Effector CD8-positive, alpha-beta T cell (primary cell): ENCODE data around the gene DTNBP1.

Experiments
- DNase-seq: peaks from one replicate; lab custom pipeline; 2025; lab: John Stamatoyannopoulos, UW

DTNBP1 gene

DNA sequence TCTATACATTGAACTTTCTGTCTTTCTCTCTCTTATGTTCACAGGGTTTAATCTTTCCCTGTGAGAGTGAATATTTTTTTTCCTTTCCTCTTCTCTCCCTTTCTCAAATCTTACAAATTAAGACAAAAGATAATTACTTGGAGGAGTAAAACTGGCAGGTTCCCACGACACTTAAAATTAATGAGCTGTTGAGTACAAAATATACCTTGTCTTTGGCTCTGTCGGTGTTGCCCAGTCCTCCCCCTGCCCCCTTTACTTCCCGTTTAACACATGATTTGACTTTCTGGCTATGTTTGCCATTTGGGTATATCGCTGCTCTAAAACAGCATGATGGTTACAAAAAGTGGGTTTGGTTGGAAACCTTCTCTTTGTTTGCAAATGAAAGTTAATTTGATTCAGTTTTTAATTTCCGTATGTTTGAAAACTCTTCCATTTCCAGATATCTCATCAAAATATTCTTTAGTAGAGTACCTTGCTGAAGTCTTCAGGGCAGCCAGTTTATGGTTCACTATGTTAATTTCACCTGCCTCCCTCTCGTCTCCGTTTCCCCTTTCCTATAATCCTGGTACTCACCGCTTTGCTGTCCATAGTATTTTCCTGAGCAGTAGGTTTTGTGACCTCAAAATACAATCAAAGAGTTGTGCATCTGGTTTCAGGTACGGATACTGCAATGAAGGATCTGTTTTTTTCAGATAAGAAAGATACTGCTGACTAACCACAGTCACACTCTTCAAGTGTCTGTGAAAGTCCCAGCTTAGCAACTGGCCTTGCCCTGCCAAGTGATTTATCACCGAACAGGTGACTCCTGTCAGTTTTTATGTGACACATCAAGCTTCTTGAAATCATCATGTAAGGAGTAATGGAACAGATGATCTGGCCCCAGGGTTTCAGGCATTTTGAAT lies 181.2 kb downstream of the DTNBP1 start:
- DNase-seq, result no peak

DNA sequence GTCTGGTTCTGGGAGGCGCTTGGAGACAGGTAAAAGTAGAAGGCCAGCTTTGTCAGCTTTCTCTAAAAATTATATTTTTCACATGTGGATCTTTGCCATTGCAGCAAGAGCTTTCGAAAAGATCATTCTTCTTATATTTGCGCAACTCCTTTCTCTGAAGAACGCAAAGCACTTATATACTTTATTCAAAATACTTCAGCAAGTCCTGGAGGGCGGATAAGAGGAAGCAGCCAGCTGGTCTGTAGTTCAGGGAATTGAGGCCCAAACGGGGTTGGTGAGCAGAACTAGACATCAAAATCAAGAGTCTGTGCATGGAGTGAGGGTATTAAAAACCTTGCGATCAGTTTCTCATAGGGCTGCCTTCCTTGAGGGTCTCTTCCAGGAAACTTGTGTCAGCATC lies 182.3 kb downstream of the DTNBP1 start:
- no peak for DNase-seq

DNA sequence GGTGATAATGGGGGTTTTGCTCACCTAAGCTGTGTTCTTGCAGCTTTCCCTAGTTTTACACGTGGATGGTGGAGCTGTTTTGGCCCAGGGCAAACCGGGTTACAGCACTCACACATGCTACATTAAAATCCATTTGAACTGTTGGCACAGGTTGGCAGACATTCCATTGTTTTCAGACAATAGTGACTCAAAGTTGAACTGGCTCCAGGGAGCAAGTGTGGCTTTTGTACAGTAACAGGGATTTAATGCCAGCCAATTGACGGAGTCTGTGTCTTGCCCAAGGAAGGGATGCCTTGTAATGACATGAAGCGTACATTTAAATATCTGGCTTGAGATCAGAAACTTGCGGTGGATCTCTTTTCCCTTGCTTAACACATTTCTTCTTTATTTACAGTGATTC lies 183.1 kb downstream of the DTNBP1 start:
- DNase-seq, result no peak

DNA sequence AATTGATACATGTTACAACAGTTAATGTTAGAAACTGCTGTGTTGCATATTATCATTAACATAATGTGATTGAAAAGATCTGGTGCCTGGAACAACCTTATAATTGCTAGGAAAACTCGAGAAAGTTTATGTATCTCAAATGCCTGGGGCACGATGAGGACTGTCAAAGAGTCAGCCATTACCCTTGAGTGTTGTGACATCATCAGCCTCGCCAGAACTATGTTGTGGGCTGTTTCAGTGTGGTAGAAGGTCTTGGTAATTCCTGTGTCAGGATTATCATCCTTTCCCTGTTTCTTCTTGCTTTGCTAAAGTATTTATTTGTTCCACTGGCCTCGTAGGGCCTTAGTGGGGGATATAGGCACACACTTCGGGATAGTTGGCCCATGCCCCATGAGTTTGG lies 185.1 kb downstream of the DTNBP1 start:
- no peak for DNase-seq

DNA sequence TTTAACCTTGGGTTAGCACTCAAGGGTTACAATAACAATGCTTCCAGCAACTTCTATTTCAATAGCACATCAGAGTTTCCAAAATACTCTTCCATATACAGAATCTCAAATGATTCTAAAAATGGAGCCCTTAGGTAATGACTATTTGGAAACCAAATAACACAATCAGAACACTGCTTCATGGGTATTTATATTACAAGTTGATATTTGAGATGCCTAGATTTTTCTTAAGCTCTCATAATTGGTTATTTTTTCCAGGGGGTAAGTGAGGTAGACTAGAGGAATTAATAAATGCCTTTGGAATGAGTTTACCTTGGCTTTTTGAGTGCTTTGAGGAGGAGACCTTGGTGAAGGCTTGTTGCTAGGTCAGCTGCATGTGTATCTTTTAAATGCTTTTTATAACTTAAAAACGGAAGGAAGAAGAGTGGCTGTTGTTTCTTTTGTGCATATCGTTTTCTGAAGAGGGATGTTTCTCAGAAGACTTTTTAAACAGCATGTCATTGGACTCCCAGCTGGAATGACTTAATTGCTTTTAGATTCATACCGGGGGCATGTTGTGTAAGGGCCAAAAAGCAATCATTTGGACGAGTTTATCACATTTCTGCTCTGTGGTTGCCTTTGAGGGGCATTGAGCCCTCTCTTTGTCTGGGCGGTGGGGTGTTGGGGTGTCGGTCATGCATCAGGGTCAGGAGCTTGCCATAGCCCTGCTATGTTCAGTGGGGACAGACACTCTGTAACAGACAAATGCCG lies 186.0 kb downstream of the DTNBP1 start:
- no peak for DNase-seq

DNA sequence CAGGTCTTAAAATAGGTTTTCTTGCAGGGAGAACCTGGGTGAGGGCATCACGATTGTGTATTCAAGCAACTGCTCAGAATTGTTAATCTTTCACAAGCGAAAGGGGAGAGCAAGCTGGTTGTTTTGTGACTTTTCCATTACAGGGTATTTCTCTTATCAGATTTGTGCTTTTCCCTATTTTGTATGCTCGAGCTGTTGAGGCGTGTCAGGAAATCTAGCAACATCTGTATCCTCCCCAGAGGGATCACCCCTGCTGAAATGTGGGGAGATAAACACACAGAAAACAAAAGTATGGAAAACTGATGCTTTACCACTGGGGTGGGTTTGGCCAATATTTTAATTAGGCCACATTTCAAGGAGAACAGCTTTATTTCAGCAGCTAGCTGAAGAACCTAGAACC lies 187.0 kb downstream of the DTNBP1 start:
- DNase-seq, result no peak

DNA sequence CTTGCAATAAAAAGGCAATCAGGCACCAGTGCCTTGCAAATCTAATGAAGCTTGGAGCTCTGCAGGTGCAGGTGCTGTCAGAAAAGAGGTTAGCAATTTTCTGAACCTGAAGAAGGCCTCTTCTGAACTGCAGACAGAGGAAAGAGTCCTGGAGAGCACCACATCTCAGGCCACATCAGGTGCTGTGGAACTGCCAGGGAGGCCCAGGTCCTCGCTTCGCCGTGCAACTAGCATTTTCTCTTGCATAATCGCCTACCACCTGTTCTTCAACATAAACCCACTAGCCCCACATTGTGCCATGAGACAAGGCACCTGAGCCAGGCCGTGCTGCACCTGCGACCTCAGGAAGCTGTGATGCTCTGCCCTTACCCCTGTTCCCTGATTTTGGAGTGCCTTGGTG lies 187.6 kb downstream of the DTNBP1 start:
- no peak for DNase-seq

DNA sequence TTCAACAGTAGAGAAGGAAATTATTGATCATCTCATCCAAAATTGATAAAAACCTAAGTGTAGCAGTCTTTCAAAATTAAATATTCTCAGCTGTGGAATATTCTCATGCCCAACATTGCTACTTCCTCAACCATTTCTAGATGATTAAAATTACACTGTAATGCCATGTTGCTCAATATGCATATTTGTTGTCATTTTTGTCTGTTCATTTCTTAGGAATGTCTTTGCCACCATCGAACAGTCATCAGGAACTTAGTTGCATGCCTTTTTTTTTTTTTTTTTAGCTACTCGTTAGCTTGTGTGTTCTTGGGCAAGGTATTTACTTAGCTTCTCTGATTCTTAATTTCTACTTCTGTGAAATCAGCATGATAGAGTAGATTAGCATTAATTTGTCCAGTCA lies 188.6 kb downstream of the DTNBP1 start:
- DNase-seq, result no peak

DNA sequence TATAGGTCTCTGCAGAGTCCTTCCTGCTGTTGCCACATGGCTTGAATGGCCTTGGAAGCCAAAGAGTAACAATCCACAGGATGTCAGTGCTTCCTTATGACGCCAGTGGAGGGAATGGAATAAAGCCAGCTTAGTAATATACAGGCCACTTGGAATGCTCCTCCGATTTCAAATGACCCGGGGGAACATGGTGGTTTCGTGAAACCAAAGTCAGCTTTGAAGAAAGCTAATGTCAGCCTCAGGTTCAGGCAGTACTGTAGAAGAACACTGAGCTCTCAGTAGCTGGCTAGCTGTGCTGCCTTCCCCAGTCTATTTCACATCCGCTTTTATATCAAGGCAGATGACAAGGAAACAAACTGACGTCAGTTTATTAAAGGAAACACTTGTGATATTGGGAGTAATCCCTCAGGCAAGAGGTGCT lies 189.1 kb downstream of the DTNBP1 start:
- no peak for DNase-seq

DNA sequence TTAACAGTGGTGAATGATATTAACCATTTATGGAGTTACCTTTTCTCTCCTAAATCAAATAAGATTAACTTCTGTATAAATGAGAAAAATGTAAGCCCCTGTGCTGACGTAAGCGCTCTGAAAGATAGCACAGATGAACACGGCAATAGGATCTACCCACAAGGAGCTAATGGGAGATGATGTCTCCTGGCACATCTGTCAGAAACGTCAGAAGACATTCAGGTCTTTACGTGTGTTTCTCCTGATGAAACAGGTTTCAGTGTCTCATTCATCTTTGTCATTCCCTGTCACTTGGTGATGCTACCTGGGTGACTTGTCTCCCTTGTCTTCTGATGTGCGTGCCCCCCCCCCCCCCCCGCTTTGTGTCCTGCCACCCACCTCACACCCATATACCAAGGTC lies 189.7 kb downstream of the DTNBP1 start:
- no peak for DNase-seq
